Glomerular visceral epithelial cell (primary cell): ENCODE measurements around the gene SLC35D3.
"Not testable (repeated sequence)": the region's sequence is repeated elsewhere in the genome, so short reads cannot be mapped to it uniquely, and the experiment has no call there.

Experiments
- DNase-seq: peaks from one replicate; pipeline ENCODE4 v3.0.0-alpha.2; 2016; ENCODE audit errors: extremely low spot score

Gene SLC35D3

DNA sequence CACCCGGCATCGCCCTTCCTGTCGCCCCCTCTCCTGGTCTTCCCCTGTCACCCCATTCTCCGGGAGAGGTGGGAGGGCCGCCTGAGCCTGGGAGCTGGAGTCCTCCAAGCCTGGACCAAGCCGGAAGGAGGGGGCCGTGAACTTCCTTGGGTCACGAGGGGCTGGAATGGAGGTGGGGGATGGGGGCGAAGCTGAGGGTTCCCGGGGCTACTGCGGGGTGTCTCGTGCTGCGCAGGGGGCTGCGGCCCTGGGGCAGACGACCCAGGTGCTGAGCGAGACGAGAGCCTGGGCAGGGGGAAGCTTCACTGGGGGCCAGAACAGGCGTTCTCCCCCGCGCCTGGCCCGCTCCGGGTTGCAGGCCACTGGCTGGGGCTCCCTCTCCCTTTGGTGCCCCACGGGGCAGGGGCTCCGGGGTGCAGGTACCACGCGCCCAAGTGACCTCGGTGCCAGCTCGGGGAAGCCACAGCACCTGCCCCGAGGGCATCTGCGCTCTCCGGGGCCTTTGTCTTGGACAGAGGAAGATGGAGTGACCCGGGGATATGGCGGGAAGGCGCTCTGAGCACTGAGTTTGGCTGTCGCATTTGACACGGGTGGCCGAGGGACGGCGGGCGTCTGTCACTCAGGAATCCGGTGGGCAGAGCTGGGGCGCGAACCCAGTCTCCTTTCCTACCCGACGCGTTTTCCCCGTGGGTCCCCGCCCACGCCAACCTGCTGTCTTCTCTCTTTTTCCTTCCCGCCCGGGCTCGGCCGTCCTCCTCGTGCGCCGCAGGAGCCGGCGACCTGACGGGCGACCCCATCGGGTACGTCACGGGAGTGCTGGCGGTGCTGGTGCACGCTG, 1.2 kb downstream of the SLC35D3 start:
- DNase-seq: no peak

DNA sequence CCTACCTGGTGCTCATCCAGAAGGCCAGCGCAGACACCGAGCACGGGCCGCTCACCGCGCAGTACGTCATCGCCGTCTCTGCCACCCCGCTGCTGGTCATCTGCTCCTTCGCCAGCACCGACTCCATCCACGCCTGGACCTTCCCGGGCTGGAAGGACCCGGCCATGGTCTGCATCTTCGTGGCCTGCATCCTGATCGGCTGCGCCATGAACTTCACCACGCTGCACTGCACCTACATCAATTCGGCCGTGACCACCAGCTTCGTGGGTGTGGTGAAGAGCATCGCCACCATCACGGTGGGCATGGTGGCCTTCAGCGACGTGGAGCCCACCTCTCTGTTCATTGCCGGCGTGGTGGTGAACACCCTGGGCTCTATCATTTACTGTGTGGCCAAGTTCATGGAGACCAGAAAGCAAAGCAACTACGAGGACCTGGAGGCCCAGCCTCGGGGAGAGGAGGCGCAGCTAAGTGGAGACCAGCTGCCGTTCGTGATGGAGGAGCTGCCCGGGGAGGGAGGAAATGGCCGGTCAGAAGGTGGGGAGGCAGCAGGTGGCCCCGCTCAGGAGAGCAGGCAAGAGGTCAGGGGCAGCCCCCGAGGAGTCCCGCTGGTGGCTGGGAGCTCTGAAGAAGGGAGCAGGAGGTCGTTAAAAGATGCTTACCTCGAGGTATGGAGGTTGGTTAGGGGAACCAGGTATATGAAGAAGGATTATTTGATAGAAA, 2.0 kb downstream of the SLC35D3 start:
- DNase-seq: no peak

- DNase-seq: no peak
Measured at GRCh38 chr6:136926383-136926782, 4.3 kb downstream of the SLC35D3 start.

DNA sequence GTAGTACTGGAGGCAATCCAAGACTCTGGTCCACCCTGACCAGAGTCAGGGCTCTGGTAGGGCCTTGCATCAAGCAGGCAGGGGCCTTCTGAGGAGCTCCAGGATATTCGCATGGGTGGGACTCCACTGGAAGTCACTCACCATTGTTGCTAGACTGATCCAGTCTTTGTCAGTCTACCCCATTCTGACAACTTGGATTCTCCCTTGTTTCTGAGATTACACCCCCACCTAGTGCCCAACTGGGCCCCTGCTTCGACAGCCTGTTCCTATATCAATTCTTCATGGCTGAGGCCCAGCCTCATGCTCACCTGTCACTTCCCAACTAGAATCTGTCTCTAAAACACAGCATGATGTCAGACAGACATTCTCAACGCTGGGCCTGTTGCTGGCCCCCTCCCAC, 5.2 kb downstream of the SLC35D3 start:
- DNase-seq: peak; percentile 22

- DNase-seq: no peak
Measured at GRCh38 chr6:136930528-136930927, 8.4 kb downstream of the SLC35D3 start.

GRCh38 chr6:136932599-136932998, 10.5 kb downstream of the SLC35D3 start:
- no peak for DNase-seq

DNA sequence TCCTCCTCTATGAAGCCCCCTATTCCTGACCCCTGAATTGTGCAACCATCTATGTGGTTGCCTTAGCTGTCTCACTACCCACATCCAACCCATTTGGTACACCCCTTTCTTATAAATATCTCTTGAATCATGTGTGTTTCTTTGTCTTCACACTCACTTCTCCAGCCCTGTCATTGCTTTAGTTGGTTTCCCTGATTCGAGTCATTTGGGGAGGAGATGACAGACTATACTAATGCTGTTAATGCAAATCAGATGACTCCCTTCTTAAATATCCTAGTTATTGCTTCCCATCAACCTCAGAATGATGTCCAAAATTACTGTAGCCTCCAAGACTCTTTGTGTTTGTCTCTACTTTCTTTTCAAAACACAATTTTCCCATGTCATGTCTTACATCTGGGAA, 23.0 kb downstream of the SLC35D3 start:
- no peak for DNase-seq

- DNase-seq: peak; percentile 54
Measured at GRCh38 chr6:136945711-136946121, 23.6 kb downstream of the SLC35D3 start.

DNA sequence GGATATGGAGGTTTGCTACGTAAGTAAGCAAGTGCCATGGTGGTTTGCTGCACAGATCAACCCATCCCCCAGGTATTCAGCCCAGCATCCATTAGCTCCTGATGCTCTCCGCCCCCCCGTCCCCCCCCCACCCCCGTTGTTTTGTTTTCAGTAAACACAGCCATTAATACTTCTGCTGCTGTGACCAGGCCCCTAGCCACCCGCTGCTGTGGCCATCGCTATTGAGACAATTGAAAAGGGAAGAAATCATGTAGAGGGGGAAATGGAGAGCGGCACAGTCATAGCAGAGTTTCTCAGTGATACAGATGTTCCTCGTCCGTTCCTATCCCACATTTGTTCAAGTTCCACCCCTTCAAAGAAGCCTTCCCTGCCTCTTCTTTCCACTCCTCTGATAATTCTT, 24.9 kb downstream of the SLC35D3 start:
- DNase-seq: no peak

DNA sequence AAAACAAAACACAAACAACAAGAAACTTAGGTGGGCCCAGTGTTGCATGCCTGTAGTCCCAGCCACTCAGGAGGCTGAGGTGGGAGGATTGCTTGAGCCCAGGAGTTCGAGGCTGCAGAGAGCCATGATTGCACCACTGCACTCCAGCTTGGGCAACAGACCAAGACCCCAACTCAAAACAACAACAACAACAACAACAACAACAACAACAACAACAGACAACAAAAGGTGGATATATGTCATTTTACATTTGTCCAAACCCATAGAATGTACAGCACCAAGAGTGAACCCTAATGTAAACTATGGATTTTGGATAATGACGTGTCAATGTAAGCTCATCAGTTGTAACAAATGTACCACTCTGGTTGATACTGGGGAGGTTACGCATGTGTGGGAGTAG, 27.9 kb downstream of the SLC35D3 start:
- DNase-seq: not testable (repeated sequence)

DNA sequence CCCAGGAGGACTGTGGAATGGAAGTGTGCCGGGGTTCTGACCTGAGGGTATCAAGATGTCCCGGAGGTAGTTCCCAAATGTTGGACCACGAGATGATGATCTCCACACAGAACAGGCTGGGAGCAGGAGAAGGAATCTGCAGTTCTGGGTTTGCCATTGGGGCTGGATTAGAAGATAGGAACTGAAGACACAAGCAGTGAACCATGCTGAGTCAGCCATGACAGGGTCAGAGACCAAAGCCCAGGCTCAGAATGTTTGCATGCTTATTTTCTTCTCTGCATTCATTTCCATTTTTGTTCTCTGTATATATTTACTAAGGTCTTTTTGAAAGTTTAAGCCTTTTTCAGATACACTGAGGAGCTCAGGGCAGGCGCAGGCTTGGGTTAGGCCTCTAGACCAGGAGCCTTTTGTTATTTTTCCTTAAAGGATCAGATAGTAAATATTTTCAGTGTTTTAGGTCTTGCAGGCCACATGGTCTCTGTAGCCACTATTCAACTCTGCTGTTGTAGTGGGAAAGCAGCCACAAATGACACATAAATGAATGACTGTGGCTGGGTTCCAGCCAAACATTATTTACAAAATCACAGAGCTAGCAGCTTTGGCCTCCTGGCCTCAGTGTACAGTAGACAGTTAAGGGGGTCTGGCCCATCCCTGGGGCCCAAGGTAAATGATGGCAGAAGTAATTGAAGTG, 28.5 kb downstream of the SLC35D3 start:
- DNase-seq: no peak

DNA sequence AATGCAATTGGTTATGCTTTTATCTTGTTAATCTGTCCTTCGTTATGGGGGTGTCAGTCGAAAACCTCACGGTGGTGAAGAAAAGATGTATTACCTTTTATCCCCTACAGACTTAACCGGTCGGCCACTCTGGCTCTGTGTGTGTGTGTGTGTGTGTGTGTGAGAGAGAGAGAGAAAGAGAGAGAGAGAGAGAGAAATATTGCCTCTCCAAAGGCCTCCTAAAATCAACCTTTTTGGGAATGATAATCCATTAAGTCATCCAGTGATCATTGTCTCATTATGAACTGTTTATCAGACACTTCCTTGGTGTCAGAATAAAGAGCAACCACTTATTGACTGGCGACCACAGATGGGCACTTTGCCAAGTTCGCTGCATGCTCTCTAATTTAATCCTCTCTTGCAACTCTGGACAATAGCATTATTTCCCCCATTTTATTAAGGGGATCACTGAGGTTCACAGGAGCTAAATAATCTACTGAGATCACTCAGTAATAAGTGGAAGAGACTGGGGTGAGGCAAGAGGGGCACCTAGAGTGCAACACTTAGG, 30.7 kb downstream of the SLC35D3 start:
- peak; percentile 3 for DNase-seq

DNA sequence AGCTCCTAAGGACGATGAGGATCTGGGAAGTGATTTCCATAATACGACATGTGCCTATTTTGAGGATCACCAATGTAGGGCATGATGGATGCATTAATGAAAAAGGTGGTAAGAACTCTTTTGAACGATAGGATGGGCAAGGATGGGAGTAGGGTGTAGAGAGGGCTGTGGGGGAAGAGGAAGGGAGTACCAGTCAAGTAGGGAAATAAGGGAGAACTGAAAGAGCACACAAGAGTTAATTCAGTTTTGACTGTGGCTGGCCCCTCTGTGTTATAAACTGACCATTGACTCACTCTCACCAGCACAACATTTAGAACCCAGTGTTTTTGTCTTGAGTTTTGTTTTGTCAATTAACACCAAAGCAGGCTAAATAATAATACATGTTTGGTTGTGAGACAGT, 33.0 kb downstream of the SLC35D3 start:
- no peak for DNase-seq

DNA sequence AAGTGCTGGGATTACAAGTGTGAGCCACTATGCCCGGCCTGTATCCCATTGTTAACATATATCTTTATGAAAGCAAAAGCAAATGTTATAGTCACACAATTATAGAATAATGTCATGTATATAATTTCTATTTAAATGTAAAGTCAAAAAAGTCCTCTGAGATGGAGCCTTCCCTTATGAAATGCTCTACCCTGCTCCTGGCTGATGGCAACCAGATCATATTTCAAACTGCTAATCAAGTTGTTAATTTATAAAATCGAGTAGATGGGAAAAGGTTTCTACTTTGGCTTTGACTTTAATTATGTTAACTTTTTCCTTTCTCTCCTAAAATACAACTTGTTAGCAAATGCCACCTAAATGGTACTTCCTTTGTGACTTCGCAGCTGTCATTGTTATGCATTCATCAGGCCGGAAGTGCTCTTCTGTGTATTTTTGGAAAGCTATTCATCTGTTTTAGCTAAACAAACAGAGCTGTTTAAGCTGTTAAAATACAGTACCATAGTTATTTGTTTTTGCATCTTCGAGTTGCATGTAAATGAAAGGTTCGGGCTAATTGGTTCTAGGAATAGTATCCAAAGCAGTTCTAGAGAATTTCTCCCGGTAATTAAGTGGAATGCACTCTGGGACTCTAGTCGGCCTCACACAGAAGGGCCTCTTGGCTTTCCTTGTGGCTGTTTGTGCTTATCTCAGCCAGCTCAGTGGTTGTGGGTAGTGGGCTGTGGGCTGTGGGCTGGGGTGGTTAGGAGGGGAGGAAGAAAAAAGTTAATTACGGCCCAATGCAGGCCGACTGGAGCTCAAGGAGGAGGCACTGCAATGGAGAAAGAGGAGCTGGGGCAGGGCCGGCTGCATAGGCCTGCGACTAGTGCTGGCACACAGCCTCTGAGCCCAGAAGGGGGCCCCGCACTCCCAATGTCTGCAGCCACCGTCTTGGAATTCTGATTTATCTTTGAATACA, 34.8 kb downstream of the SLC35D3 start:
- no peak for DNase-seq

DNA sequence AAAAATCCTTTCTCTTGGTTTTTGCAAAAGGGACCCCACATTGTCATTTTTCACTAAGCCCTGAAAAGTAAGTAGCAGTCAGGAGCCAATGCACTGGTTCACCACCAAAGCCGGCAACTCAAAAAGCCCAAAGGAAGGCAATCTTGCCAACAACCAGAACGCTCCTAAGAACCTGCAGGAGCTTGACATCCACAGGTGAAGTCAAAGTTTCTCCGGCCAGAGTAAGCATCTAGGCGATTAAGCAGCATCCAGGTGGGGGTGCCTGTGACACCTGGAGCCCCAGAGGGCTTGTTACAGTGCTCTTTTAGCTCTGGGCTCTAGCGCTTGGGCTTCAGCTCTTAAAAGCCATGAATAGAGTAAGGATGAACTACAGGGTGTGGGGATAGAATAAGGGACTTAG, 36.1 kb downstream of the SLC35D3 start:
- DNase-seq: no peak

DNA sequence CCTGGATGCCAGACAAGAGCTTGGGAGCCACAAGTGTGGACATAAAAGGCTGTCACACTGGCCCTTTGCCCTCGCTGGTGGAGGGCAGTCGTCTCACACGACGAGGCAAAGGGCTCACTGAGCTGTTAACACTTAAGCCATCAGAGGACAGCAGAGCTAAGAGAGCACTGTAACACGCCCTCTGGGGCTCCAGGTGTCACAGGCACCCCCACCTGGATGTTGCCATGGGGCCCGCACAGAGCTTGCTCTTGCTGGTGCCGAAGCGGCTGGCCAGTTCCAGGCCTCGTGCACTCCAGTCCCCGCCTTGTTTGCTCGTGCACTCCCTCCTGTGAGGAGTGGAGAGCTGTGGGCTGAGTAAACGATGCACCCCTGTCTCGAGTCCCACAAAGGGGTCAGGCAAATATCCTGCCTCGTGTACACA, 37.4 kb downstream of the SLC35D3 start:
- DNase-seq: no peak

DNA sequence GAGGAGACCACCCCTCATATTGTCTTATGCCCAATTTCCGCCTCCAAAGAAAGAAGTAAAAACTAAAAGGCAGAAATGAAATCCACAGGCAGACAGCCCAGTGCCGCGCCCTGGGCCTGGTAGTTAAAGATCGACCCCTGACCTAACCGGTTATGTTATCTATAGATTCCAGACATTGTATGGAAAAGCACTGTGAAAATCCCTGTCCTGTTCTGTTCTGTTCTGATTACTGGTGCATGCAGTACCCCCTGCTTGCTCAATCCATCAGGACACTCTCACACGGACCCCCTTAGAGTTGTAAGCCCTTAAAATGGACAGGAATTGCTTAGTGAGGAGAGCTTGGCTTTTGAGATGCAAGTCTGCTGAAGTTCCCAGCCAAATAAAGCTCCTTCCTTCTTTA, 37.8 kb downstream of the SLC35D3 start:
- DNase-seq: not testable (repeated sequence)

GRCh38 chr6:136960781-136961180, 38.7 kb downstream of the SLC35D3 start:
- no peak for DNase-seq

GRCh38 chr6:136961848-136962247, 39.7 kb downstream of the SLC35D3 start:
- DNase-seq: no peak

DNA sequence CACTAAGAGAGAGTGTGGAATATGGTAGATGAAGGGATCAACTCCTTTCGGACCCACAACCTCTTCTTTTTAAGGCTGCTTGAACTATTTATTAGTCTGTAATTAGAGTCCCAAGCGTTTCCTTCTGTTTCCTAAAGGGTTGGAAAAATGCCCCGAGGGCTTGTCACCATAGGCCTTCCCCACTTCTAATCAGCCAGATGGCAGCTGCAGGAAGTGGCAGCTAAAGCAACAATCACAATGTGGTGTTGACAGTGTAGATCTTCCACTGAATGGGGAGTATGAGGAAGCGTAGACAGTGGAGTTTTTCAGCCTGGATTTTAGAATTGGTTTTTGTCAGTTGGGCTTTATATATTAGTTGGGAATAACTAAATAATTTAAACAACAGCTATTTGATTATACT, 40.6 kb downstream of the SLC35D3 start:
- no peak for DNase-seq

GRCh38 chr6:136963259-136963658, 41.2 kb downstream of the SLC35D3 start:
- DNase-seq: no peak
